Activated T-cell treated with anti-CD3 and anti-CD28 coated beads for 1 hour (primary cell): ENCODE results near the gene ELOVL3.

ENCODE experiments used
- DNase-seq: peaks from one replicate; pipeline ENCODE4 v3.0.0-alpha.2; 2020; ENCODE audit warnings: low read depth

ELOVL3 gene

DNA sequence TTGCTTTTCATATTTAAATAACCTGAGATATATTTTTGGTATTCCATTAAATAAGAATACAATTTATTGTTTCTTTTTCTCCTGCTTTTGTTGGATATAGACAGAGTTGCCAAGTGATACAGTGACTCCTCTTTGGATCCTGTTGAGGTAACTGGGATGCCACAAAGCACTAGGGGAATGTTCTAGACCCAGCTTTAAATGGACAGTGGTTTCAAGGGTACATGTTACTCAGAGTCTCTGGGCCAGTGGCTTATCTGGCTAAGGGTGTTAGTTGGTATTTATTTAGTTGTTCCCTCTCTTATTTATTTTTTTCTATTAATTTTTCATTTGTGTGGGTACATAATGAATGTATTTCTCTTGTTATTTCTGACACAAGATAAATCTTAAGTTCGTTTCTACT, 28.3 kb downstream of the ELOVL3 start:
- no peak for DNase-seq

GRCh38 chr10:102255404-102255803, 29.3 kb downstream of the ELOVL3 start:
- no peak for DNase-seq

GRCh38 chr10:102261196-102261595, 35.1 kb downstream of the ELOVL3 start:
- DNase-seq = no peak

GRCh38 chr10:102261842-102262241, 35.7 kb downstream of the ELOVL3 start:
- DNase-seq = no peak

DNA sequence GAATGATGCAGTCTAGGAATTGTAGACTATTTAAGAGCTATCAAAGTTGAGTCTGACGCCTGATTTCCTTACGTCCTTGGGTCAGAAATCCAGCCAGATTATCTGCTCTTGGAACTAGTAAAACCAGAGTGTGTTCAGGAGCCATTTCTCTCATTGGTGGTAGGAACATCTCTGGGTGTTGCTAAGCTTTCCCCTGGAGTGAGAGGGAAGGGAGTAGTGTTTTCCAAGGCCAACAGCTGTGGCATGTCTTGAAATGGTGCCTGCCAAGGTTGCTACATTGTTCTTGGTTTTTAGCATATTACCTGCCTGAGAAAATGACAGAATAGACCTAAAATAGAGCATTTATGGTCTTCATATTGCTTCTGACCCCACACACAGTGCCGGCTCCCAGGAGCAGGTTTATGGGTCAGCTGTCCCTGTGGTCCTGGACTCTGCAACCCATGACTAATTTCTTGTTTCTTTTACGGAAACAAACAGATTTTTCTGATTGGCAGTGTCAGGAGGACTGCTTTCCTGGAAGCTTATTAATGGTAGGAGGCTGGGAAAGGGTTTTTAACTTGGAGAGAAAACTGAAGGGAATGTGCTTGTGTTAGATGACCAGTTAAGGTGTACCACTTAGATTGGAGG, 36.8 kb downstream of the ELOVL3 start:
- DNase-seq = no peak

GRCh38 chr10:102264371-102264770, 38.3 kb downstream of the ELOVL3 start:
- DNase-seq = no peak

GRCh38 chr10:102266670-102267069, 40.6 kb downstream of the ELOVL3 start:
- no peak for DNase-seq

DNA sequence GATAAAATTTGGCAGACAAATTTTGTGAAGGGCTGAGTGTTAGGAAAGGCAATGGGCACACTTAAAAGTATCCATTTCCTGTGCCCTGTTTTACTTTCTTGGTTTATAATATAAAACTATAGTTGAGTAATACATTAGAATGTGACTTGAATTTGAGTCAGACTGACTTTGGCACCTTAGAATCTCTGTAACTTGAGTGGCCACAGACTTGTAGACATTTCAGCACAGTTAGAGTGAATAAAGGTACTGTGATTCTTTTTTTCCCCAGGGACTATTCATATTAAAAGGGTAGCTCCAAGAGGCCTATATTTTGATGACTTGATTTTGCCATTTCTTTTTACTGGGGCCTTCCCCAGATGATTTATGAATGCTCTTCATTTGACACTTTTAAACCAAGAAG, 41.6 kb downstream of the ELOVL3 start:
- DNase-seq = no peak

DNA sequence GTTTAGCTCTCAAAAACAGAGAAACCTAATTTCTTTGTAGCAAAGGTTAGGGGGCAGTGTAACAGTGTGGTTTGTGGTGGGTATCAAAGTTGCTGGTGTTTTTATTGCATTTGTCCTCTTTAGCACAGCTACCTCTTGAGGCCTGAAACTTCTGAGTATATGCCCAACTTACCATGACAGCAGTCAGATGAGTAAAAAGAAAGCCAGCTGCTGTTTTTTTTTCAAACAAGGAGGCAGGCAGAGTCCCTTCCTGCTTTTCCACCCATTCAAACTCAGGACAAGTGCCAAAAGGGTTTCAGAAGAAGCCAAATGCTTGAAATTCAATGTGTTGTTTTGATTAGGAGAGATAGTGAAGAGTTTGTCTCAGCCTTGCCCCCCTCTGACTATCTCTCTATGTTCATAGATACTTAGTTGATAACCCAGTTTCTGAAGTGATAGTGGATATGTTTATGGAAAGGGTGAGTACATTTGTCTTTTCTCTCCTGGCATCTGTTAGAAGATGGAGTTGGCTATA, 42.3 kb downstream of the ELOVL3 start:
- DNase-seq = no peak

GRCh38 chr10:102269017-102269416, 42.9 kb downstream of the ELOVL3 start:
- DNase-seq = no peak

GRCh38 chr10:102274062-102274461, 48.0 kb downstream of the ELOVL3 start:
- DNase-seq = no peak

GRCh38 chr10:102275343-102275742, 49.2 kb downstream of the ELOVL3 start:
- DNase-seq = no peak

DNA sequence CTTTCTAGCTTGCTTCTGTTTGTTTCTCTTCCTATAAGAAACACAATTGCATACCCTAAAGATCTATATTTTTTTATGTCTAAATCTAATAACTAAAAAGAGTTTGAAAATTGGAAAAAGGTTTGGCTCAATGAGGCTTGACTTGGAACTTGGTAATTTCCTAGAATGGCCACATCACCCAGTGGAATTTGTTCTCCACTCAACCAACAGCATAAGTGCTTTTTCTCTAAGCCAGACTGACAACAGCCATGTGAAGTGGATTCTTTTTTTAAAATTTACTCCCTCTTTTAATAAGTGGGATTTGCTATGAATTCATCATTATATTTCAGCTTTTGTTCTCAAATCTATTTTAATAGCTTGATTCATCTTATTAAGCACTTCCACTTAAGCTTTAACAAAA, 53.0 kb downstream of the ELOVL3 start:
- no peak for DNase-seq
